H1 (cell line): ENCODE measurements around the gene SMYD3. TPM values are rescaled to one million over a fixed set of nuclear protein-coding genes. Genes with fewer than 3 reads are reported as not detected.

Experiments
- CBX8 ChIP-seq: fragments of 300-800, 300-1000 bp; sonication (generic); IDR thresholded peaks from 2 replicates; pipeline ENCODE4 v1.7.1; 2016; ENCODE audit warnings: low read depth, low read length, borderline replicate concordance
- JUN ChIP-seq: IDR thresholded peaks from 2 replicates; pipeline ENCODE4 v1.6.1; 2011; ENCODE audit warnings: low read depth, mild to moderate bottlenecking, improper control_type of control experiment, low read length
- SIN3A ChIP-seq, 2 experiments: IDR thresholded peaks in 1 of 2; conservative IDR thresholded peaks in 1 of 2; 2 replicates each; pipeline ENCODE4 v1.6.1; 2011 to 2012; ENCODE audit warnings: low read length in 2 of 2, improper control_type of control experiment in 1 of 2, low read depth in 1 of 2, mild to moderate bottlenecking in 1 of 2
- polyA plus RNA-seq, 7 experiments: library from polyadenylated mRNA; depleted of rRNA in 3 of 7; stranded (reverse) in 5 of 7; unstranded in 2 of 7; fragments of >200 nt in 5 of 7; fragments of 200-250 nt in 2 of 7; gene quantifications; 1 replicate in 5 of 7; 2 replicates in 1 of 7; 4 replicates in 1 of 7; pipeline versions ENCODE4 v1.2.1 to v1.2.3, GENCODE V29; 2011 to 2013; ENCODE audit warnings: missing spikeins in 2 of 7, mixed read lengths in 2 of 7
- total RNA-seq: library from RNA; stranded (reverse); fragmentation: NEBNext Ultra II Directional; extraction: Animal tissue kit (Norgen Biotek cat#: 25700); gene quantifications from 2 replicates; pipeline ENCODE4 v1.2.1, GENCODE V29; 2021
- TF ChIP-seq, protein P1 (sequence below), 3 experiments: IDR thresholded peaks; 1 replicate in 2 of 3; 2 replicates in 1 of 3; pipeline versions ENCODE4 v1.5.1 to v1.6.1; 2011; ENCODE audit warnings: low read length in 3 of 3, mild to moderate bottlenecking in 3 of 3, inconsistent platforms in 2 of 3, low read depth in 1 of 3, moderate library complexity in 1 of 3; ENCODE audit not compliant: insufficient read depth in 1 of 3; ENCODE audit errors: control extremely low read depth in 1 of 3
- TF ChIP-seq, protein P2 (sequence below): IDR thresholded peaks from 2 replicates; pipeline ENCODE4 v1.6.1; 2012; ENCODE audit warnings: inconsistent platforms

Gene SMYD3
- total and polyA plus RNA-seq, 2 of the 8 experiments (the other 6 are each of a cell fraction or from before 2014, with no cell fraction given), result 17.3 to 25.4 TPM

DNA sequence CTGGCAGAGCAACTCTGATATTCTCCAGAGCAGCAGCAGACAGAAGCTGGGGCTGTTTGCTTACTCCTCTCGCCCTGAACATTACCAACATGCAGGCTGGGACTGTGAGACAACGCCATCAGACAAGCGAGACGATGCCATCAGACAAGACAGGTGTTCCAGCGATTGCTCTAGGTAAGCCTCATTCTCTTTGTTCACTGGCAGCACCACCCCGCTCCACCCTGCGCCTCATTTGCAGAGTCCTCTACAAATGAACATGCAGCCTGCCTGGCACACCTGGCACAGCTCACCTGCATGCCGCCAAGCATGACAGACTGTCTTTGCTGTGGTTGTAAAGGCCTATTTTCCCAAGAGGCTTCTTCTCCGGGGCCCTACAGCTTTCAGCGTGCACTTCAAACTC lies 346.2 kb downstream of the SMYD3 start (continued):
- TF ChIP-seq, protein P1, sequence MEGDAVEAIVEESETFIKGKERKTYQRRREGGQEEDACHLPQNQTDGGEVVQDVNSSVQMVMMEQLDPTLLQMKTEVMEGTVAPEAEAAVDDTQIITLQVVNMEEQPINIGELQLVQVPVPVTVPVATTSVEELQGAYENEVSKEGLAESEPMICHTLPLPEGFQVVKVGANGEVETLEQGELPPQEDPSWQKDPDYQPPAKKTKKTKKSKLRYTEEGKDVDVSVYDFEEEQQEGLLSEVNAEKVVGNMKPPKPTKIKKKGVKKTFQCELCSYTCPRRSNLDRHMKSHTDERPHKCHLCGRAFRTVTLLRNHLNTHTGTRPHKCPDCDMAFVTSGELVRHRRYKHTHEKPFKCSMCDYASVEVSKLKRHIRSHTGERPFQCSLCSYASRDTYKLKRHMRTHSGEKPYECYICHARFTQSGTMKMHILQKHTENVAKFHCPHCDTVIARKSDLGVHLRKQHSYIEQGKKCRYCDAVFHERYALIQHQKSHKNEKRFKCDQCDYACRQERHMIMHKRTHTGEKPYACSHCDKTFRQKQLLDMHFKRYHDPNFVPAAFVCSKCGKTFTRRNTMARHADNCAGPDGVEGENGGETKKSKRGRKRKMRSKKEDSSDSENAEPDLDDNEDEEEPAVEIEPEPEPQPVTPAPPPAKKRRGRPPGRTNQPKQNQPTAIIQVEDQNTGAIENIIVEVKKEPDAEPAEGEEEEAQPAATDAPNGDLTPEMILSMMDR (IDR thresholded peaks at IDR 0.05; ENCODE audit: control extremely low read depth in 1 of 3, insufficient read depth in 1 of 3, low read depth in 1 of 3, low read length in 3 of 3), result no peak
- TF ChIP-seq SIN3A (conservative IDR thresholded peaks at IDR 0.05 in 1 of 2, IDR thresholded peaks at IDR 0.05 in 1 of 2; ENCODE audit: low read depth in 1 of 2, low read length in 2 of 2) (no peak), JUN (no peak), CBX8 (no peak)
- TF ChIP-seq, protein P2, sequence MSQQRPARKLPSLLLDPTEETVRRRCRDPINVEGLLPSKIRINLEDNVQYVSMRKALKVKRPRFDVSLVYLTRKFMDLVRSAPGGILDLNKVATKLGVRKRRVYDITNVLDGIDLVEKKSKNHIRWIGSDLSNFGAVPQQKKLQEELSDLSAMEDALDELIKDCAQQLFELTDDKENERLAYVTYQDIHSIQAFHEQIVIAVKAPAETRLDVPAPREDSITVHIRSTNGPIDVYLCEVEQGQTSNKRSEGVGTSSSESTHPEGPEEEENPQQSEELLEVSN, result no peak
